ENCODE results near the gene MINDY4. TPM values are rescaled to one million over a fixed set of nuclear protein-coding genes. Genes with fewer than 3 reads are reported as not detected.

MINDY4 gene
- total and polyA plus RNA-seq, 2 of the 8 experiments (the other 6 are each of a cell fraction or from before 2014, with no cell fraction given), result 1.3 to 3.6 TPM

DNA sequence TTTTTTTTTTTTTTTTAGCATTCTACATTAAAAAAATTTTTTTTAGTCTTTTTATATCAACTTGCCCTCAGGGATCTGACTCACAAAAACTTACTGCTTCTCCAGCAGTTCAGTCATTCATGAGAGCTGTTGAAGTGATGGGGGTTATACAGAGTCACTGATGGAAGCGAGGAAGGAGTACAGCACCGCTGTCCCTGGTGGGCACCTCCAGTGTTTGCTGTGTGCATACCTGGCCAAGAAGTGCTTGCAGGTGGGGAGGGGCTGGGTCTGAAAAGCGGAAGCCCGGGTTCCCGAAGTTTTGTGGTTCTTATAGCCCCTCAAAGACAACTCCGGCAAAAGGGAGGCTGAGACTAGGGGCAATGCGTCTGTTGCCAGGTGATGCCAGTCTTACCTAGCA lies 46.2 kb downstream of the MINDY4 start:
- Histone ChIP-seq H4K8ac (ENCODE audit: extremely low read depth, insufficient read depth, low read length) (no peak overlapping the region; the same call in 1 of the 2 replicates), H3K56ac (replicated peaks; ENCODE audit: insufficient read length, low read depth, low read length) (no peak overlapping the region), H3K4me3 (ENCODE audit: extremely low read depth in 1 of 4, insufficient read depth in 2 of 4, low read depth in 3 of 4, low read length in 4 of 4) (no peak overlapping the region), H4K91ac (replicated peaks; ENCODE audit: insufficient read length, low read length) (no peak overlapping the region), H3K27ac (ENCODE audit: low read depth, low read length) (no peak overlapping the region), H3K4me2 (ENCODE audit: insufficient read depth in 1 of 2, low read depth in 2 of 2, low read length in 2 of 2) (no peak overlapping the region), H2BK5ac (ENCODE audit: low read depth, low read length) (no peak overlapping the region), H3K36me3 (ENCODE audit: control insufficient read depth in 2 of 4, insufficient read depth in 4 of 4, low read length in 3 of 4) (no peaks in the 10 kb centered on the region), H4K20me1 (replicated peaks in 1 of 2; ENCODE audit: control insufficient read depth in 1 of 2, insufficient read depth in 2 of 2, low read length in 2 of 2) (no peaks in the 10 kb centered on the region), H2BK20ac (ENCODE audit: low read length) (no peak overlapping the region), H3K79me2 (ENCODE audit: control insufficient read depth in 1 of 2, insufficient read depth in 2 of 2, low read length in 2 of 2) (no peaks in the 10 kb centered on the region), H3K4me1 (replicated peaks in 1 of 4; ENCODE audit: control insufficient read depth in 3 of 4, insufficient read depth in 4 of 4, low read length in 3 of 4) (peaks cover 0 to 5% (median 0%) of the 10 kb centered on the region in 4 experiments; a peak in 2 of 7 replicates), H3K23me2 (ENCODE audit: low read depth, low read length) (no peaks in the 10 kb centered on the region), H3K27me3 (replicated peaks in 1 of 4; ENCODE audit: control insufficient read depth in 3 of 4, extremely low read depth in 1 of 4, insufficient read depth in 3 of 4, low read length in 3 of 4) (no peaks in the 10 kb centered on the region), H4K5ac (ENCODE audit: insufficient read length, low read depth, low read length) (no peak overlapping the region), H3K9ac (replicated peaks in 1 of 4; ENCODE audit: extremely low read depth in 1 of 4, low read depth in 3 of 4, low read length in 3 of 4) (no peak overlapping the region), H2AFZ (ENCODE audit: low read length) (no peak overlapping the region), H2BK15ac (ENCODE audit: low read length) (no peak overlapping the region), H3K18ac (ENCODE audit: extremely low read depth, low read length) (no peak overlapping the region), H3K79me1 (ENCODE audit: low read depth, low read length) (no peaks in the 10 kb centered on the region), H3K4ac (replicated peaks; ENCODE audit: insufficient read length, low read depth, low read length) (no peak overlapping the region), H2BK12ac (ENCODE audit: low read depth, low read length) (no peak overlapping the region), H2BK120ac (replicated peaks; ENCODE audit: low read depth, low read length) (no peak overlapping the region), H3K9me3 (ENCODE audit: insufficient read depth in 2 of 2, low read depth in 1 of 2, low read length in 1 of 2) (no peaks in the 10 kb centered on the region), H3K23ac (ENCODE audit: insufficient read length) (no peak overlapping the region), H3K14ac (ENCODE audit: insufficient read length) (no peak overlapping the region), H2AK5ac (ENCODE audit: low read depth, low read length) (no peak overlapping the region)
- 95% methylated on average over 7 of the region's 7 CpGs; no CpG with 5 or more reads in 1 of the 2 experiments for WGBS, 2 experiments (ENCODE audit: extremely low coverage in 1 of 2, insufficient coverage in 1 of 2, insufficient read length in 1 of 2, insufficient replicate concordance in 2 of 2, low coverage in 1 of 2, low lambda C conversion rate in 2 of 2, missing lambda C conversion rate in 1 of 2)
- DNase-seq (ENCODE audit: low read depth in 1 of 2, low spot score in 2 of 2) (no peak), FAIRE-seq (no peak)
- ChIA-PET CTCF (ENCODE audit: partially characterized antibody) (interaction anchor here (0.7 to 1.8 kb wide), 3 partner anchors 26 to 38 kb away, joined by 3 to 4 read pairs (median 3); no protein-coding TSS in a partner anchor), POLR2A (ENCODE audit: partially characterized antibody) (interaction anchor here (1.4 kb wide), 1 partner anchor 11 kb away, joined by 4 read pairs; no protein-coding TSS in a partner anchor)
- no peak for TF ChIP-seq GABPA (IDR thresholded peaks at IDR 0.05; ENCODE audit: borderline replicate concordance, insufficient read depth, low read length)
- TF ChIP-seq, protein P1, sequence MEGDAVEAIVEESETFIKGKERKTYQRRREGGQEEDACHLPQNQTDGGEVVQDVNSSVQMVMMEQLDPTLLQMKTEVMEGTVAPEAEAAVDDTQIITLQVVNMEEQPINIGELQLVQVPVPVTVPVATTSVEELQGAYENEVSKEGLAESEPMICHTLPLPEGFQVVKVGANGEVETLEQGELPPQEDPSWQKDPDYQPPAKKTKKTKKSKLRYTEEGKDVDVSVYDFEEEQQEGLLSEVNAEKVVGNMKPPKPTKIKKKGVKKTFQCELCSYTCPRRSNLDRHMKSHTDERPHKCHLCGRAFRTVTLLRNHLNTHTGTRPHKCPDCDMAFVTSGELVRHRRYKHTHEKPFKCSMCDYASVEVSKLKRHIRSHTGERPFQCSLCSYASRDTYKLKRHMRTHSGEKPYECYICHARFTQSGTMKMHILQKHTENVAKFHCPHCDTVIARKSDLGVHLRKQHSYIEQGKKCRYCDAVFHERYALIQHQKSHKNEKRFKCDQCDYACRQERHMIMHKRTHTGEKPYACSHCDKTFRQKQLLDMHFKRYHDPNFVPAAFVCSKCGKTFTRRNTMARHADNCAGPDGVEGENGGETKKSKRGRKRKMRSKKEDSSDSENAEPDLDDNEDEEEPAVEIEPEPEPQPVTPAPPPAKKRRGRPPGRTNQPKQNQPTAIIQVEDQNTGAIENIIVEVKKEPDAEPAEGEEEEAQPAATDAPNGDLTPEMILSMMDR (IDR thresholded peaks at IDR 0.05; ENCODE audit: control extremely low read depth in 1 of 3, insufficient read depth in 1 of 3, low read depth in 1 of 3, low read length in 3 of 3), result peak in 2 of 3 experiments; percentile 11 to 18; a peak in 2 of 4 replicates

Data from H1 (cell line).